ENCODE measurements around the gene OSBPL7.

Gene OSBPL7

GRCh38 chr17:47823519-47823918, 1.9 kb upstream of the OSBPL7 start:
- no peak for DNase-seq (ENCODE audit: low read depth in 2 of 2)

DNA sequence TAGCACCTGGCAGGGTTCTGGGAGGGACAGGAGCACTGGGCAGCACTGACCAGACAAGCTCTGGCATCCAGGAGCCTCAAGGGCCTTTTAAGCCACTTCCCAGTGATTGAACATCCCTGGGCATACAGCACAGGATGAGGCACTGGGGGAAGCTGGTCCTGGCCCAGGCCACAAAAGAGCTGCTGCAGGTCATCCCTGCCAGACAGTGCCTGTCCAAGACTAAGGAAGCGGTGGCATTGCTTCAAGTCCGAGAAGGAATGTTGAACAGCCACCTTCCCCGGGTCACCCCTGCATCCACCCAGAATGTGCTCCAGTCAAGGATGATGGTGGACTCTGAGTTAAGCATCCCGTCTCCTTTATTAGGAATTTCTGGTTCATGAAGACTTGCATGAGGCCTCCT, 1.2 kb upstream of the OSBPL7 start:
- DNase-seq (ENCODE audit: low read depth in 2 of 2), result no peak

DNA sequence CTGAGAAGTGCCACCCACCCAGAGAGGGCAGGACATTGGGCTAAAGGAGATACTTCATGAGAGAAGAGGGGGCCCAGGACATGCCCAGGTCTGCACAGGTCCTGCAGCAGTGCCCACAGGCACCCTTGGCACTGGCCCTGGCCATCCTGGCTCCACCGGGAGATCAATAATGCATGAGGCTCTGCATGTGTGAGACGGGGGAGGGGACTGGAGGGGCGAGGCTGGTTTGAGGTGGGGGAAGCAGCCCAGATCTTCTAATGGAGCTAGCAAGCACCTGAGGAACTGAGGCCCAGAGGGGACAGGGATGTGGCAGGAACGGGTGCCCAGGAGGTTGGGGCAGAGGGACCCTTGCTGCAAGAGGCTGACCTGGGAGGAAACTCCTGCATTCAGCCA, 567 bp downstream of the OSBPL7 start:
- DNase-seq (ENCODE audit: low read depth in 2 of 2), result no peak

- no peak for DNase-seq (ENCODE audit: low read depth in 2 of 2)
Observed at GRCh38 chr17:47820033-47820789, 1.4 kb downstream of the OSBPL7 start.

DNA sequence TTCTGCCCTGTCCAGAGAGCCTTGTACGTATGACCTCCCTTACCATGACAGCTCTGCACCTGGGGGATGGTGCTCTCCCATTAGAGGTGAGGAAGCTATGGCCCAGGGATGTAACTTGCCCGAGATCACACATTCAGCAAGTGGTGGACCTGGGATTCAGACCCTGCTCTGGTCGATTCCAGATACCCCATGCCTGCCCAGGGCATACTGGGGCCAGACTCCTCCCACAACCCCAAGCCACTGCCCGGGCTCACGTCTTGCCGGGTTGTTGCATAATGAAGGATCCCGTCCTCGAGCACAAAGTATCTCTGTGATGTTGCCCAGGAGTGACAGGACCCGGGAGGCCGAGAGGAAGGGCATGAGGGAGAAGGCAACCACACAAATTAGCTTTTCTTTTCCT, 2.1 kb downstream of the OSBPL7 start:
- DNase-seq (ENCODE audit: low read depth in 2 of 2), result no peak

- no peak for DNase-seq (ENCODE audit: low read depth in 2 of 2)
Observed at GRCh38 chr17:47818002-47818695, 3.4 kb downstream of the OSBPL7 start.

GRCh38 chr17:47816947-47817346, 4.6 kb downstream of the OSBPL7 start:
- no peak for DNase-seq (ENCODE audit: low read depth in 2 of 2)

DNA sequence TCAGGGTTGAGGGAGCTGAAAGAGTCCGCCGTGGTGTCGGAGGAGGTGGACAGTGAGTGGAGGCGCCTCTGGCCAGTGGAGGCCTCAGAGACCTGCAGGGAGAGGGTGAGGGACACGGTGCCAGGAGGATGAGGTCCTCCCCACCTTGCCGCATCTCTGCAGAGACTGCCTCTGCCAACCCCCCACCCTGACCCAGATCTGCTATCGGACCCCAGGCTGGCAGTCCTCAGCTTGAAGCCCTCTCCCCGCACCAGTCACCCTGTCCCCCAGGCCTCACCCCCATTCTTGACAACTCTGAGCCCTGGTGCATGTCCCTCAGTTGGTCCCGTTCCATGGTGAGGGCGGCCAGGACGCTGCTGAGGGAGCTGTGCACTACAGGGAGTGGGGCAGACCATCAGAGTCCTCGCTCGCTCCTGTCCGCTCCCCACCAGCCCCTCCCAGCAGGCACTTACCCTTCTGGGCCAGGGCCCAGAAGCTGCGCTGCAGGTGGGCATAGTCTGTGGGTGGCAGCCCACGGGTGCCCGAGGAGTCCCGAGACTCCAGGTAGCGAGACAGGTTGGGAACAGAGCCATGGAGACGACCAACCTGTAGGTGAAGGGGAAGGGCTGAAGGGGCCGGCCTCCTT, 5.4 kb downstream of the OSBPL7 start:
- DNase-seq (ENCODE audit: low read depth in 2 of 2), result no peak

GRCh38 chr17:47815106-47815918, 6.3 kb downstream of the OSBPL7 start:
- DNase-seq (ENCODE audit: low read depth in 2 of 2), result no peak

GRCh38 chr17:47813512-47814031, 8.0 kb downstream of the OSBPL7 start:
- DNase-seq (ENCODE audit: low read depth in 2 of 2), result no peak

DNA sequence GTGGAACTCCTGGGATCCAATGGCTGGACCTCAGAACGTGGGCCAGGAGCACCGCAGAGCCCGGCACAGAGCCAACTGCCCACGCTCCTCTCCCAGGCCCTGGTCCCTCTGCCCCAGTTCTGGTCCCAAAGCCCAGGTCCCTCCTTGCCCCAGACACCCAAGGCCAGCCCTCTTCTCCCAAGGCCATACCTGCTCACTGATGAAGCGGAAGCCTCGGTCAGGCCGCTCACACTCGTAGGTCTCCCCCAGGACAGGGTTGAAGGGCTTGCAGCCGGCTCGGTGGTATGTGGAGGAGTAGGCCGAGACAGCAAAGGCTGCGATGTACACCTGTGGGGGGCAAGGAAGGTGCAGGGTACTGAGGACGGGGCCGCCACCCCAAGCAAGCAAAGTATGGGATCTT, 8.5 kb downstream of the OSBPL7 start:
- DNase-seq (ENCODE audit: low read depth in 2 of 2), result no peak

GRCh38 chr17:47812146-47812920, 9.3 kb downstream of the OSBPL7 start:
- no peak for DNase-seq (ENCODE audit: low read depth in 2 of 2)

DNA sequence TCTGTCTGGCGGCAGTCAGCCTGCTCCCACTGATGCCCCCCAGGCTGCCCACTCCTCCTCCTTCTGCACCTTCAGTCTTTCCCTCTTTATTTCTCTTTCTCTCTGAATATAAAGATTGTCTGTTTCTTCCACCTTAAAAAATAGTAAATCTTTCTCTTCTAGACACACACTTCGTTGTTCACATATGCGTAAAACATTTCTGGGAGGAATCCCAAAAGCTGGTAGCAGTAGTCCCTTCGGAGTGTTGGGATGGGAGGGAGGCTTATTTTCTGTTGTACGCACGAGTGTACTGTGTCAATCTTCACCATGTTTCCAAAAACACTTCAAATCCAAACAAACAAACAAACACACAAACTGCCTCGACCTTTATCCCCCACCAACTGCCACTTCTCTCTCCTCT, 9.9 kb downstream of the OSBPL7 start:
- DNase-seq (ENCODE audit: low read depth in 2 of 2), result no peak

DNA sequence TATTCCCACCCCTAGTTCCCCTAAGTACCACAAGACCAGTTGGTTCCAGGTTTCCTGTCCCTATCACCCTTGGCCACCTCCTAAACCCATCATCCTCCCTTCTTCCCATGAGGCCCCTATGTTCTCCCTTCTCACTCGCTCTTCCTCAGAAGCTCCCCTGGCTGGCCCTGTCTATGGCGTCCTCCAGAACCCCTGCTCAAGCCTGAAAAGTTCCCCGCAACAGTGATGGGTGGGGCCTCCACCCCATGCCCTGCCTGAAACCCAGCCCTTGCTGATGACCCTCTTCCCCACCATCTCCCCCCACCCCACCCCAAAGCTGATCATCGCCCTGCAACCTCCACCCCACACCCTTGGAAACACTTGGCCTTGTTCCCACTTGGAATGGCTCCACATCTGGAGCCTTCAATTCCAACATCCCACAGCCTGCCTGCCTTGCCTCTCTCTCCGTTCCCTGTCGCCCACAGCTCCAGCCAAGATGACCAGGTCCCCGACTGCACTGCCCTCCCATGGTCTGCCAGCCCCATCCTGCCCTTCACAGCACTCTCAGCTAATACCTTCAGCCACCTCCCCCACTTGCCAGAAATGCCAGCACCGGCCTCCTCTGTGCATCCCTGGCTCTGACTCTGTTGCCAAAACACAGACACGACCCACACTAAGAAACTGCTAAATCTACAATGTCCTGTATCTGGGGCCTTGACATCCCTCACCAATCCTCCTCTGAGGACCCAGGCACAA, 10.5 kb downstream of the OSBPL7 start:
- no peak for DNase-seq (ENCODE audit: low read depth in 2 of 2)

- no peak for DNase-seq (ENCODE audit: low read depth in 2 of 2)
Observed at GRCh38 chr17:47810200-47810821, 11.3 kb downstream of the OSBPL7 start.

DNA sequence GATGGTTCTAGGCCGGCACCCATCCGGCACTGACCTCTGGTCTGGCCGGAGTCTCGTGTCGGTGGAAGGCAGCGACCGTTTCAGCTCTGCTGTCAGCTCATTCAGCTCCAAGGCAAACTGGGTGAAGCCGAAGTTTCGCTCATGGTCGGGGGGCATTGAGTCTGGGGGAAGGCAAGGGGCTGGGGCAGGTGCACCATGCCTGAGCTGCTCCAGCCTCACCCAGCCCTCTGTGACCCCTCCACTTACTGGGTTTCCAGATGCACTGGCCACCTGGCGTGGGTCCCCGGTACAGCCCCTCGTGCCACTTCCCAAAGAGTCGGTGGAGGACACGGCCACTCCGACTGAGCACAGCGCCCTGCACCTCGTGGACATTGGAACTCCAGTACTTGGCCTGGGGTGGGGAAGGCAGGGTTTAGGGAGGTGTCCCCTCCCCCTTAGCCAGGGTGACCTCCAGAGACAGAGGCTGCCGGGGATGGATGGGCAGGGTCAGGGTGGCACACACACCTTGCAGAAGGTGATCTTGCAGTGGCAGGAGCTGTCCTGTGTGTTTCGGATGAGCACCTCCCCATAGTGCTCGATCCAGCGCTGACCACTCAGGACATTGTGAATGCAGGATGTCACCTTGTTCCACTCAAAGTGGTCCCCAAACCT, 12.6 kb downstream of the OSBPL7 start:
- DNase-seq (ENCODE audit: low read depth in 2 of 2), result no peak

DNA sequence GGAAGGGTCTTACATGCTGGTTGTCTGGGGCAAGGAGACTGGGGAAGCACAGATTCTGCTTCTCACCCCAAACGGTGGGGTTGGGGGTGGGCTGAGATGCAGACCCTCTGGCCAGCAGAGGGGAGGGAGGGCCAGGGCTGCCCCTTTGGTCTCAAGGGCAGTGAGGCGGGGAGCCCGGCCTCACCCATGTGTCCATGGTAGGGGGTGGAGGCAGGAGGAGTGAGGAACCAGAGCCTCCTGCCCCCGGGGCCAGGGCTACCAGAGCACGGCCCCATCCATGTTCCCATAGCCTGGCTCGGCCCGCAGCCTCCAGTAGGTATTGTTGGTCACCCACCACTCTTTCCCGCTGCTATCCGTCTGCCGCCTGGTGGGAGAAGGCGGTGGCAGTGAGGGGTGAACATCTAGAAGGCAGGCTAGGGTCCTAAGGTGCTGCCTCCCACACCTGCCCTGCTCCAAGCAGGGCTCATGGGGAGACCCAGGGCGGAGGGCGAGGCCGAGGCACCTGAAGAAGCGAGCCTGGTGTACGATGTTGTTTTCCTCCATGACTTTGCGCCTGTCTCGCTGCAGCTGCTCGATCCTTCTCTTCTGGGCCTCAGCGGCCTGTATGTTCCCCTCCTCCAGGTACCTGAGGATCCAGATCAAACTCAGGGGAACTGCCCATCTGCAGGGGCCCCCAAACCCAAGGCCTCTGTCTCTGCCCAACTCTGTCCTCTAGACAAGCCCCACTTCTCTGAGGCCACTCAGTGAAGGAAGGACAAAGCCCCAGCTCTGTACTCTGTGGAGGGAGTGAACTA, 13.4 kb downstream of the OSBPL7 start:
- no peak for DNase-seq (ENCODE audit: low read depth in 2 of 2)

GRCh38 chr17:47807421-47807820, 14.2 kb downstream of the OSBPL7 start:
- no peak for DNase-seq (ENCODE audit: low read depth in 2 of 2)

- no peak for DNase-seq (ENCODE audit: low read depth in 2 of 2)
Observed at GRCh38 chr17:47806913-47807255, 14.7 kb downstream of the OSBPL7 start.

Measured in stimulated activated CD4-positive, alpha-beta T cell treated with anti-CD3 and anti-CD28 coated beads, Interleukin-4, amount 100 ng/mL, for 48 hours (primary cell).